OCI-LY3 (cell line): ENCODE measurements around the gene B3GNT9.

ENCODE experiments used
- EZH2phosphoT487 ChIP-seq: fragments of 200-600 bp; shearing (Covaris generic); IDR thresholded peaks from 2 replicates; pipeline ENCODE4 v1.6.1; 2018; ENCODE audit warnings: antibody characterized with exemption, mixed run types, low read depth
- TF ChIP-seq, protein P1 (sequence below): fragments of 200-600, 300-600 bp; sonication (generic); IDR thresholded peaks from 2 replicates; pipeline ENCODE4 v1.5.1; 2014; ENCODE audit warnings: antibody characterized with exemption, low read length, low read depth

DNA sequence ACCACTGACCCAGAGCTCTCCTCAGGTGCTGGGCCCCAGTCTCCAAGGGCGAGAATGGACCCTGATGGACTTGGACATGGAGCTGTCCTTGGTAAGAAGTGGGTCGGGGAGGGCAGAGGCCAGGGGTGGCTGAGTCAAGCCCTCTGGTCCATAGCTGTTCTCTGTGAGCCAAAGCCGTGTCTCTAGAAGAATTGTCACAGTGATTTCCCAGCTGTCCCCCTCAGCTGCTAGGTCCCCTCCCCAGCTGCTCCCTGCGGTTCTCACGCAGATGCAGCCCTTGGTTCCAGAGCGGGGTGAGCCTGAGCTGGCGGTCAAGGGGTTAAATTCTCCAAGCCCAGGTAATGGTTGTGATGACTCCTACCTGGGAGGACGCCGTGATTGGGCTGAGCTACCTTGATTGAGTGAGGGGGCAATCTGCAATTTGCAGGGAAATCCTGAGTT, 18.2 kb upstream of the B3GNT9 start:
- TF ChIP-seq, protein P1, sequence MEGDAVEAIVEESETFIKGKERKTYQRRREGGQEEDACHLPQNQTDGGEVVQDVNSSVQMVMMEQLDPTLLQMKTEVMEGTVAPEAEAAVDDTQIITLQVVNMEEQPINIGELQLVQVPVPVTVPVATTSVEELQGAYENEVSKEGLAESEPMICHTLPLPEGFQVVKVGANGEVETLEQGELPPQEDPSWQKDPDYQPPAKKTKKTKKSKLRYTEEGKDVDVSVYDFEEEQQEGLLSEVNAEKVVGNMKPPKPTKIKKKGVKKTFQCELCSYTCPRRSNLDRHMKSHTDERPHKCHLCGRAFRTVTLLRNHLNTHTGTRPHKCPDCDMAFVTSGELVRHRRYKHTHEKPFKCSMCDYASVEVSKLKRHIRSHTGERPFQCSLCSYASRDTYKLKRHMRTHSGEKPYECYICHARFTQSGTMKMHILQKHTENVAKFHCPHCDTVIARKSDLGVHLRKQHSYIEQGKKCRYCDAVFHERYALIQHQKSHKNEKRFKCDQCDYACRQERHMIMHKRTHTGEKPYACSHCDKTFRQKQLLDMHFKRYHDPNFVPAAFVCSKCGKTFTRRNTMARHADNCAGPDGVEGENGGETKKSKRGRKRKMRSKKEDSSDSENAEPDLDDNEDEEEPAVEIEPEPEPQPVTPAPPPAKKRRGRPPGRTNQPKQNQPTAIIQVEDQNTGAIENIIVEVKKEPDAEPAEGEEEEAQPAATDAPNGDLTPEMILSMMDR, result no peak
- no peak for TF ChIP-seq EZH2phosphoT487
